Measurements from ENCODE around the gene NDUFB10. TPM values are rescaled to one million over a fixed set of nuclear protein-coding genes. Genes with fewer than 3 reads are reported as not detected.

Gene NDUFB10
- total RNA-seq, 3 donors from 2014 or later, result 204 to 212 (median 210) TPM

DNA sequence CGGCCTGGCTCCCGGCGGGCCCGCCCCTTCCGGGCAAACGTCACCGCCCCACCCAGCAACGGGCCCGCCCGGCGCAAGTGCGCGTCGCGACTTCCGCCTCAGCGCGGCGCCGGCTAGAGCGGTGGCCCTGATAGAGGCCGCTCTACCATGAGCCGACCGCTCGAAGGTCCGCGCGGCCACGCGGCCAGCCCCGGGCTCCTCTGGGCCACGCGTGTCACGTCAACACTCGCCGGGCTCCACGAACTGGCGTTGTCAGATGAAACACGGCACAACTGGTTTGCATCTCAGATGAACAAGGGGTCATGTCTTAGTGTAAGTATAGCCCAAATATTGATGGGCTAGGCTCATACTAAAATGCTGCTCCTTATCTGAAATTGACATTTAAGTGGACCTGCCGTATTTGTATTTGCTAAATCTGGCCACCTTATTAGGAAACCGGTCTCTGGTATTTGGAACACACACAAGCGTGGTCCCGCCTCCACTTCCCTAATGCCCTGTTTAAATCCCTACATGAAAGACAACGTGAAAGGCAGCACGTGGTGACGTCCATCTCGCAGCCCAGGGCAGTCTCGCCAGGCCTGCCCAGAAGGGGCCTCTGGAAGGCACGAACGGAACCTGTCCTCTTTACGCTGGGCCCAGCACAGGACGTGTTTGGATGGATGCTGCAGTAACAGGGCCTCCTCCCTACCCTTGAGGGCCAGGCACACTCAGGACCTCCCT lies 50.6 kb downstream of the NDUFB10 start, which contains the start of gene ZNF598:
TSS of gene ZNF598 (minus strand) at position 31 of the 720 bp plus-strand sequence.
- Histone ChIP-seq H3K36me3 (ENCODE audit: low read depth) (no peaks in the 10 kb centered on the region), H3K4me3 (peak within 1 kb of the TSS; percentile 95), H3K9me3 (no peaks in the 10 kb centered on the region), H3K4me1 (ENCODE audit: low read depth) (peaks cover 26% of the 10 kb centered on the region)
- ATAC-seq, result peak; percentile 90
- TF ChIP-seq, protein P1, sequence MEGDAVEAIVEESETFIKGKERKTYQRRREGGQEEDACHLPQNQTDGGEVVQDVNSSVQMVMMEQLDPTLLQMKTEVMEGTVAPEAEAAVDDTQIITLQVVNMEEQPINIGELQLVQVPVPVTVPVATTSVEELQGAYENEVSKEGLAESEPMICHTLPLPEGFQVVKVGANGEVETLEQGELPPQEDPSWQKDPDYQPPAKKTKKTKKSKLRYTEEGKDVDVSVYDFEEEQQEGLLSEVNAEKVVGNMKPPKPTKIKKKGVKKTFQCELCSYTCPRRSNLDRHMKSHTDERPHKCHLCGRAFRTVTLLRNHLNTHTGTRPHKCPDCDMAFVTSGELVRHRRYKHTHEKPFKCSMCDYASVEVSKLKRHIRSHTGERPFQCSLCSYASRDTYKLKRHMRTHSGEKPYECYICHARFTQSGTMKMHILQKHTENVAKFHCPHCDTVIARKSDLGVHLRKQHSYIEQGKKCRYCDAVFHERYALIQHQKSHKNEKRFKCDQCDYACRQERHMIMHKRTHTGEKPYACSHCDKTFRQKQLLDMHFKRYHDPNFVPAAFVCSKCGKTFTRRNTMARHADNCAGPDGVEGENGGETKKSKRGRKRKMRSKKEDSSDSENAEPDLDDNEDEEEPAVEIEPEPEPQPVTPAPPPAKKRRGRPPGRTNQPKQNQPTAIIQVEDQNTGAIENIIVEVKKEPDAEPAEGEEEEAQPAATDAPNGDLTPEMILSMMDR (IDR thresholded peaks at IDR 0.05), result no peak
- DNase-seq, result peak; percentile 84 to 90 (median 89)
- intact Hi-C loops (cut with DNase I, micrococcal nuclease), result no loop called here

Other genes starting within 250 kb of the NDUFB10 start
- gene NME3, start 188.0 kb upstream of the NDUFB10 start, total RNA-seq, result 10 to 100 TPM; 49.1 to 66.0 (median 56.0) TPM
- gene EME2, start 186.7 kb upstream of the NDUFB10 start, total RNA-seq, result 10 to 100 TPM; 18.4 to 43.1 (median 24.7) TPM
- gene MRPS34, start 186.4 kb upstream of the NDUFB10 start, total RNA-seq, result 100 to 1,000 TPM in 1 of 3 donors, 10 to 100 TPM in 2; 89.1 to 107 (median 91.0) TPM
- 10 to 100 TPM; 39.7 to 56.5 (median 52.2) TPM for gene SPSB3, start 177.0 kb upstream of the NDUFB10 start, total RNA-seq
- 10 to 100 TPM; 32.1 to 43.1 (median 39.3) TPM for gene NUBP2, start 176.6 kb upstream of the NDUFB10 start, total RNA-seq
- 1 to 10 TPM in 2 of 3 donors, under 1 TPM in 1; 0.51 to 1.9 (median 1.8) TPM for gene IGFALS, start 165.8 kb upstream of the NDUFB10 start, total RNA-seq
- 10 to 100 TPM; 63.4 to 94.8 (median 68.0) TPM for gene HAGH, start 132.7 kb upstream of the NDUFB10 start, total RNA-seq
- 10 to 100 TPM; 31.4 to 59.6 (median 54.6) TPM for gene FAHD1, start 132.3 kb upstream of the NDUFB10 start, total RNA-seq
- gene MEIOB, start 87.4 kb upstream of the NDUFB10 start, total RNA-seq, result not detected
- gene HS3ST6, start 41.1 kb upstream of the NDUFB10 start, total RNA-seq, result 1 to 10 TPM; 2.5 to 3.1 (median 2.6) TPM
- 10 to 100 TPM; 34.8 to 46.3 (median 40.5) TPM for gene MSRB1, start 16.3 kb upstream of the NDUFB10 start, total RNA-seq
- not detected for gene RPL3L, start 4.8 kb upstream of the NDUFB10 start, total RNA-seq
- 1,000 to 10,000 TPM; 1,284 to 2,138 (median 1,849) TPM for gene RPS2, start 5.3 kb downstream of the NDUFB10 start, total RNA-seq
- gene RNF151, start 7.3 kb downstream of the NDUFB10 start, total RNA-seq, result not detected
- gene TBL3, start 12.5 kb downstream of the NDUFB10 start, total RNA-seq, result 10 to 100 TPM; 21.6 to 25.5 (median 24.0) TPM
- 10 to 100 TPM; 12.2 to 39.9 (median 27.1) TPM for gene NOXO1, start 21.9 kb downstream of the NDUFB10 start, total RNA-seq
- gene GFER, start 24.7 kb downstream of the NDUFB10 start, total RNA-seq, result 10 to 100 TPM; 42.1 to 75.5 (median 68.8) TPM
- gene SYNGR3, start 30.4 kb downstream of the NDUFB10 start, total RNA-seq, result 1 to 10 TPM; 1.3 to 7.9 (median 1.5) TPM
- 10 to 100 TPM; 41.9 to 45.4 (median 42.4) TPM for gene ZNF598, start 50.3 kb downstream of the NDUFB10 start, total RNA-seq
- gene NPW, start 60.2 kb downstream of the NDUFB10 start, total RNA-seq, result 1 to 10 TPM in 1 of 3 donors, under 1 TPM in 2; 0.32 to 2.1 (median 0.60) TPM
- gene NHERF2, start 67.4 kb downstream of the NDUFB10 start, total RNA-seq, result 10 to 100 TPM; 54.5 to 65.4 (median 60.0) TPM
- gene NTHL1, start 88.3 kb downstream of the NDUFB10 start, total RNA-seq, result 10 to 100 TPM; 23.5 to 28.2 (median 24.5) TPM
- 100 to 1,000 TPM; 140 to 161 (median 150) TPM for gene TSC2, start 88.4 kb downstream of the NDUFB10 start, total RNA-seq
- gene PKD1, start 176.4 kb downstream of the NDUFB10 start, total RNA-seq, result 100 to 1,000 TPM in 1 of 3 donors, 10 to 100 TPM in 2; 63.9 to 233 (median 80.8) TPM
- 10 to 100 TPM in 2 of 3 donors, 1 to 10 TPM in 1; 3.8 to 28.3 (median 15.7) TPM for gene RAB26, start 189.1 kb downstream of the NDUFB10 start, total RNA-seq
- gene TRAF7, start 196.2 kb downstream of the NDUFB10 start, total RNA-seq, result 100 to 1,000 TPM in 1 of 3 donors, 10 to 100 TPM in 2; 91.5 to 104 (median 94.0) TPM
- 1 to 10 TPM in 2 of 3 donors, under 1 TPM in 1; 0.06 to 1.5 (median 1.0) TPM for gene CASKIN1, start 237.1 kb downstream of the NDUFB10 start, total RNA-seq
- gene MLST8, start 245.9 kb downstream of the NDUFB10 start, total RNA-seq, result 10 to 100 TPM; 25.5 to 30.9 (median 29.8) TPM